GM18502 (cell line): ENCODE results near the gene BCL2L12.

ENCODE experiments used
- ATAC-seq: cut with Tn5 transposase; IDR thresholded peaks from one replicate; pipeline ENCODE4 v1.9.1; 2021; ENCODE audit warnings: mild to moderate bottlenecking; ENCODE audit not compliant: unreplicated experiment, poor library complexity

The BCL2L12 gene

DNA sequence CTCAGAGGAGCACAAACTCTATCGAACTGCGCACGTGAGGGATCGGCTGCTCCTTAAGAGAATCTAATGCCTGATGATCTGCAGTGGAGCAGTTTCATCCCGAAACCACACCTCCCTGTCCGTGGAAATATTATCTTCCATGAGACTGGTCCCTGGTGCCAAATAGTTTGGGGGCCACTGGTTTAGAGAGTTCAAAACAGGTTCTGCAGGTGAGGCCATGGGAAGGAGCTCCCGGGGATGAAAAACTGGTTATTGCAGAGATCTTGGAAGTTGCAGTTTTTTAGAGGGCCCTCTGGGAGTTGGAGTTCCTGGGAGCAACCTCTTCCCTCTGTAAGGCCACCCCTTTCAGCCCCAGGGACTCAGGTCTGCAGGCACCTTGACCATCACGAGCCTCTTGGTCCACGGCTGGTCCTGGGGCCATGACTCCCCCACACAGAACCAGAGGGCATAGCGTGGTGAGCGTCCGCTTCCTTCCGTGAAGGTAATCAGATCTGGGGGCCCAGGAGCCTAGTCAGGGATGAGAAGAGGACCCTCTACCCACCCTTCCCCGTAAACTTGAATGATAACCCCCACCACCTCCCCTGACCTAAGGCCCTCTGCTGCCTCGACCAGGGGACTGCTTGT is 5.3 kb upstream of the BCL2L12 start:
- ATAC-seq: no peak

DNA sequence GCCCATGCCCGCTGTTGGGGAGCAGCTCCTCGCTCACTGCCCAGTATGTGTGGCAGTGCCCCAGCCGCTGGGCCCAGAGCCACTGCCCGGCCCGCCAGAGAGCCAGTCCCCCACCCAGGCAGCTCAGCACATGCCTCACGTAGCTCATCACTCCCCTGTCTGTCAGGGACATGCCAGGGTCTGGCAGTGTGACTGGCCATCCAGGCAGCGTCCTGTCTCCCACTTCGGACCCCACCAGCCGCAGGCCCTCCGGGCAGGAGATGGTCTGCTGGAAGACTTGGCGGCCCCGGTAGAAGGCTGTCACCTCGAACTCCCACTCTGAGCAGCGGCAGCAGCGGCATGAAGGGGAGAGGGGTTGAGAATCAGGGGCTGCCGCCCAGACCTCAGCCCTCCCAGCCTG is 3.7 kb upstream of the BCL2L12 start:
- no peak for ATAC-seq

DNA sequence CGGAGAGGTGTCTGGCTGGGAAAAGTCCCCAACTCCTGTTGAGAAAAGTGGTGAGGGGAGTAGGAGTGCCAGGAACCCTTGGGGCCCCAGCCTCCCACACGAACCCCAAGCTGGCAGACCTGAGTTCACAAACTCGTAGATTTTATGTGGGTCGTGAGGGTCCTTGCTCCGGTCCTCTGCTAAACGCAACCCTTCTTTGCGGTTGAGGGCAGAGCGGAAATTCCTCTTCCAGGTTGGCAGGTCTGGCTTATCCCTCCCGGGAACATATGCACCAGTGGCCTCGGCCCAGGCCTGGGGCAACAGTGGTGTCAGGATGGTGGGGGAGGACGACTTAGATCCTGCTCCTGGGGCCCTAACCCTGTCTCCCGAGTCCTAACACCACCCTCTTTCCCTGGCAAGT is 2.5 kb upstream of the BCL2L12 start:
- ATAC-seq: no peak

DNA sequence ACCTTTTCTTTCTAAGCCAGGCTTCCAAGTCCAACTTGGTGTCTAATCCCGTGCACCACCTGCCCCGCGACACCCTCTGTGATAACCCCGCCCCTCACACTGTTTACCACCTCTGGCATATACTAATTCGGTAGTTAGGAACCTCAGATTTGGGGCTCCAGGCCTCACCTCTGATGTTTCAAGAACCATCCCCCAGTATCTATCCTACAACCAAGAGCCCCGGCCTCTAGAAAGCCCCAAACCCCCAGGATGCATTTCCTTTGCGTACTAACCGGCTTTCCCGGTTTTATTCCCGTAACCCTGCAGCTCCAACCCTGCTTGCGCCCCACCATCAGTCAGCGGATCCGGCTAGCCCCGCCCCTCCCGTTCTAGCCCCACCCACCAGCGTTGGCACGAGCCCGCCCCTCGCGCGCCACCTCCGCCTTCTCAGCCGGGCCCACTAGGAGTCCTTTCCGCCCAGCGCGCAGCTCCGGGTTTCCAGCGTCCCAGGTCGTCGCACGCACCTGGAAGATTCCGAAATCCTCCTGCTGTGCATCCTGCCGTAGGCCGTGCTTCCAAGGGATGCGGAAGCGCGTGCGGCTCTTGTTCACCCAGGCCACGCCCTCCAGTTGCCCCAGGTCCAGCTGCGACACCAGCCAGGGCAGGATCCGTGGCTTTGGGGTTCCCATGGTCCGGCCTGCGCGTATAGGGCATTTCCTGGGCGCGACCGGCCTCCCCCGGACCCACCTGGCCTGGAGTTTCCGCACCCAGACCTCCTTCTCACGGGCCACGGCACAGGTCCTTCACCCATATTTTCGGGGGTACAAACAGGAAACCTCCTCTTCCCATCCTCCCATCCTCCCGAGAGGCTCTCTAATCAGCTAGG is 1.3 kb upstream of the BCL2L12 start:
- peak; percentile 41 for ATAC-seq

DNA sequence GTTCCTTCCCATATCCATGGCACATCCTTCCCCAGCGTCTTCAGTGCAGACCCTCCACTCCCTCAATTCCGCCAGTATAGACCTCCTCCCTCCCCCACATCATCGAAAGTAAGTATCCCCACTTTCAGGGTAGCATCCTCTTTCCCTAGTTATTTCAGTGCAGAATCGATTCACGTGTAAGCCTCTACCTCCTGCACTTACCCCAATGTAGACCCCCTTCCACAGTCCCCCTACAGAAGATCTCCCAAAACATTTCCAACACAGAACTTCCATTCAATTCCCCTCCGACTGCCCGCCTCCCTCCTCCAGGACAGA is 740 bp upstream of the BCL2L12 start:
- no peak for ATAC-seq

DNA sequence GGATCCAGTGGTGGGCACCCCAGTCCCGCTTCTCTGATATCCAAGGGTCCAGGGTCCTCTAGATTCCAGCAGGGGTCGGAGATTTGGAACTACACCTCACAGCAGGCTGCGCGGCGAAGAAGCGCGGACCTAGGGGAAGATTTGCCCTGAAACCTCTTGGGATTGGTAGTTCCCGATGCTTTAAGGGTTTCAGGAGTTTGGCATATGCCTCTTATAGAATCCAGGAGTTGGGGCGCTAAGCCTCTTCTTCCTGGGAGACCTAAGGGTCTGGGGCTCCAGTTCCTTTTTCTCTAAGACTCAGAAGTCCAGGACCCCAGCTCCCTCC is 349 bp downstream of the BCL2L12 start:
- ATAC-seq: no peak

DNA sequence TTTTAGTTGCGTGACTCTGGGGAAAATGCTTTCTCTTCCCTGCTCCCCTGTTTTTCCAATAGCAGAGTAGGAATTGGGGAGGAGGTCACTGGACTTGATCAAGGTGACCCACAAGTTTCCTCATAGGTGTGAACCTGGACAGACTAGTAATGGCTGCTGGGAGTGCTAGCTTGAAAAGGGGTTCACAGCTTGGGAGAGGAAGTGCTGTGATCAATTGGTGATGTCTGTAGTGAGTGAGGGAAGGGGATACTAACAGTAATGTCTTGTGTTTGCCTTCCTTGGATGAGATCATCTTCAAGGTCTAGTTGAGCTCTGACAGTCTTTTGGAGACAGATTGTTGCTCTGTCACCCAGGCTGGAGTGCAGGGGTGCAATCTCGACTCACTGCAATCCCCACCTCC is 1.7 kb downstream of the BCL2L12 start:
- no peak for ATAC-seq

DNA sequence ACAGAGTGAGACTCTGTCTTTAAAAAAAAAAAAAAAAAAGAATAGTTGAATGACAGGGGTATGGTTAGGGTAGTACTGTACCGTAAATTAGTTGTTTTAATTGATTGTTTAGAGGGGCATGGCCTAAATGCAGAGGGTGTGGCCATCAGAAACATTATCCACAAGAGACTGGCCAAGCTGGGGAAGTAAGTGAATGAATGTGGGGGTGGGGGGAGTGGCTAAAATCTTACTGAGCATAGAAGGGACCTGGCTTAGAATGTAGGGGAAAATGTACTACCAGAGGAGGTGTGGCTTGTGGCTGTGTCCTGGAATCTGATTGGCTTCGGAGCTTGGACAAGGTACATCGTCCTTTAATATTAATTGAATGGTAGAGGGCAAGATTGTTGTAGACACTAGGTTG is 3.8 kb downstream of the BCL2L12 start:
- no peak for ATAC-seq

DNA sequence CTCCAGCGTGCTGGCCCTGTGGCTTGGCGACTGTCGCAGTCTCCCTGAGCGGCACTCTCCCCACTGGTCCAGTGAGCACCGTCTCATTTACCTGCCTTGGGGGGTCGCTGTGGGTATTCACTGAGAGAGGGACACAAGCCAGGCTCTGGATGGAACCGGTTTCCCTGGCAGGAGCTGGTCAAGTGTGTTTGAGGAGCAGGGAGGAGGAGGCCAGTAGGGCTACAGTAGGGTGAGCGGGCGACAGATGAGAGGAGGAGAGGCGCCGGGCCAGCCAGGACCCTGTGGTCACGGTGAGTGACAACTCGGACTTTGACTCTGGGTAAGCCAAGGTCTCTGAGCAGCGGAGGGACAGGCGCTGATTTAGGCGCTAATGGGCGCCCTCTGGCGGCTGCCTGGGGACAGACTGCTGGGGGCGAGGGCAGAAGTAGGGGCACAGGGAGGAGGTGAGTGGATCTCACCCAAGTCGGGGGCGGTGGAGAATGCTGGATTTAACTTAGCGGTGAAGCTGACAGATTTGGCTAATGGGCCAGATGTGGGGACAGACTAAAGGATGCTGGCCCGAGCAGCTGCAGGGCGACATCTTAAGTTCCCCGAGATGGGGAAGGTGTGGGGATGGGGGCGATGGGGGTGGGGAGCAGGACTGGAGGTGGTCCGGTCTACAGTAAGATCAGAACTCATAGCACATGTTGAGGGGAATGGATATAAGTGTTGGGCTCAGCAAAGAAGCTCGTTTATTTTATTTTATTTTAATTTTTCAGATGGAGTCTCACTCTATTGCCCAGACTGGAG is 6.6 kb downstream of the BCL2L12 start:
- ATAC-seq: no peak

DNA sequence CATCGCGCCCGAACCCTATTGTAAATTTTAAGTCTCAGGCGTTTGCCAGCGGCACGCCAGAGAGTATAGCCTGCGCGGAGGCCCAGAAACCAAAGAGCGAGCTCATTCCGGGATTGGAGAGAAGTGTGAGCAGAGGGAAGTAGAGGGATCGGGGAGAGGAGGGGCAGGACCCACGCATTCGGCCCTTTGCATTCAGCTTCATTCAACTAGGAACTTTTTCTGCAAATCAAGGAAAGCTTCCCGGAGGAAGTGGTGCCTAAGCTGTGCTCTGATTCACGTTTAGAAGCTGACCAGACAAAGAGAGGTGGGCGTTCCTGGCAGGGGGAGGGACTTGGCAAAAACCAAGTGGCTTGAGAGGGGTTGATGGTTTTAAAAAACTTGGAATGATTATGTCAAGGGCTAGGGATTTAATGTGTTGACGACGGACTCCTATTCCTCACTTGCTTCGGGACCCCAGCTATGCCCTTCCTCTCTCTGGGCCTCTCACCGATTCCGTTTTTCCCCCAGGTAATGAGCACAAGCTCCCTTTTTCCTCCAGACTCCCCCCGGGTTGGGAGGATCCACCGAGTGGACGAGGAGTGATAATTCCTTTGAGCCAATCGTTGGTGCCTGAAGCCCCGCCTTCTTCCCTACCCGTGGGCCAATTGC is 10.5 kb downstream of the BCL2L12 start:
- ATAC-seq: peak; percentile 32

DNA sequence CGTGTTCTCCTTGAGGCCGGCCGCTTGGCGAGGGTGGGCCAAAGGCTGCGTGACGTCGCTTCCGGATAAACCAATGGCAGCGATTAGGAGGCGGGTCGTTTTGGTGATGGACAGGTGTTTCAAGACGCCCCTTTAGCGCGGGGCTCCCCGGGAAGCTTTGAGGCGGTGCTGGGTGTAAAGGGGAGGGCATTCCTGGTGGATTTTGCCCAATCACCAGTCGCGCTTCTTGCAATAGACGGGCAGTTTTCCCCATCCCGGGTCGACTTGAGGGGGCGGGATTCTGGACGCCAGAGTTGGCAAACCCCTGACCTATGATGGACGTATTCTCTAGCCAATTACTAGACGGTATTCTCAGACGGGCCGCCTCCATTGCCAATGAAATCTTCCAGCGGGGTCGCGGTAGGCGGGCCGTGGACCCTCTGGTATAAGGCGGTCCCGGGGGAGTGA is 11.1 kb downstream of the BCL2L12 start:
- ATAC-seq: peak; percentile 66

DNA sequence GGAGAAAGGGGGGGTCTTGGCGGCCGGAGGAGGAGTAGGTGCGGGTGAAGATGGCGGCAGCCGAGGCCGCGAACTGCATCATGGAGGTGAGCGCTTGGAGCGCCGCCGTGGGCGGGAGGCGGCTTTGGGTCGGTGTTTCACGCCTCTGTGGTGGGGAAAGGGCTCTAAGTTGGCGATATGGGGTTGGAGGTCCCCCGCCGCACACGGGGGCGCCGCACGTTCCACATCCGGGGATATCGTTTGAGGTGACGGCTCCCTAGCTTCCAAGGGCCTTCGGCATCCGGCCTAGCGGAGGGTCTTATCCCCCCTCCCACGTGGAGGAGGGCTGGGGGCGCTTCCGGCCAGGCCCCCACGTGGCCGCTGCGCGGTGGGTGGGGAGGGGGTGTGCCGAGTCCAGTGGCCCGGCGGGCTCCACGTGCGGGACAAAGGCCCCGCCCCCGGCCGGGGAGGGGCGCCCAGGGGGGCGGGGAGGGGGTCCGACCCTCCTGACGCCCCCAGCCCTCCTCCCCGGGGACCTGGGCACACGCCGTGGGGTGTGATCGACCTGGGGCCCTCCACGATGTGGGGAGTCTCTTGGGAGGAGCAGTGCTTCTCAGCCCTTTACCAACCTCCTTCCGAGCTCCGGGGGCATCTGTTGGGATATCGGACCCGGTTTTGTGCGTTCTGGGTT is 11.6 kb downstream of the BCL2L12 start, which contains the start of gene PRMT1:
Gene PRMT1, plus strand, starts transcription at position 41 of the 670 bp plus-strand sequence. Its CDS starts 10 bp downstream, at position 51.
- no peak for ATAC-seq

DNA sequence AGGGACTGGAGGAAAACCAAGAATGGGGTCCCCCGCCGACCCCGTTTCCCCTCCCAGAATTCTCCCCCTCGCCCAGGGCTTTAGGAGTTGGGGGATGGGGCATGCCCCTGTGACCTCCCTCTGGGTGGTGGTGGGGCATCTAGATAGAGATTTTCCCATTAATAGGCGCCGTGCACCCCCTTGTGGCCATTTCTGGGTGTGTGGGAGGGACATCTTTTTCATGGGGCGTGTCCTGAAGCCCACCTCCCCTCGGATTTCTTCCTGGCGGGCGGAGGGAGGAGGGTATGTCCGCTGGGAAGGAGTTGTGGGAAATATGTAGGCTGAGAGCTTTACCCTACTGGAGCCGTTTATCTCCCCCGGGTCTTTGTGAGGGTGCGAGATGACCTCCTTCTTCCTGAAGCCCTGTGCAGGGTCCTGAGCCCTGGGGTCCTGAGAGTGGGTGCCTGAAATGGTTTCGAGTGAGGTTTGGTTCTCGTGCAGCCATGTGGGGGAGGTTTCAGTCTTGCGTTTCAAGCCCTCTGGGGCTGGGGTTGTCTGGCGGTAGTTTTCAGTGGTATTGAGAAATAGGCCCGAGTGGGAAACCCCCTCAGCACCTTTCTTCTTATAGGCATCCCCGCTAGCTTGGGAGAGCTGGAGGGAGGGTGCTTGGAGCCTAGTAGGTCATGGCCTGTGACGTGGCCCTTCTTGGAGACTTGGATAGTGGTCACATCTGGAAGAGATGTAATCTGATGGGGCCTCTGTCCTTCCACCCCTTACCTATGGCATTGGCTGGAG is 12.4 kb downstream of the BCL2L12 start:
- ATAC-seq: no peak

DNA sequence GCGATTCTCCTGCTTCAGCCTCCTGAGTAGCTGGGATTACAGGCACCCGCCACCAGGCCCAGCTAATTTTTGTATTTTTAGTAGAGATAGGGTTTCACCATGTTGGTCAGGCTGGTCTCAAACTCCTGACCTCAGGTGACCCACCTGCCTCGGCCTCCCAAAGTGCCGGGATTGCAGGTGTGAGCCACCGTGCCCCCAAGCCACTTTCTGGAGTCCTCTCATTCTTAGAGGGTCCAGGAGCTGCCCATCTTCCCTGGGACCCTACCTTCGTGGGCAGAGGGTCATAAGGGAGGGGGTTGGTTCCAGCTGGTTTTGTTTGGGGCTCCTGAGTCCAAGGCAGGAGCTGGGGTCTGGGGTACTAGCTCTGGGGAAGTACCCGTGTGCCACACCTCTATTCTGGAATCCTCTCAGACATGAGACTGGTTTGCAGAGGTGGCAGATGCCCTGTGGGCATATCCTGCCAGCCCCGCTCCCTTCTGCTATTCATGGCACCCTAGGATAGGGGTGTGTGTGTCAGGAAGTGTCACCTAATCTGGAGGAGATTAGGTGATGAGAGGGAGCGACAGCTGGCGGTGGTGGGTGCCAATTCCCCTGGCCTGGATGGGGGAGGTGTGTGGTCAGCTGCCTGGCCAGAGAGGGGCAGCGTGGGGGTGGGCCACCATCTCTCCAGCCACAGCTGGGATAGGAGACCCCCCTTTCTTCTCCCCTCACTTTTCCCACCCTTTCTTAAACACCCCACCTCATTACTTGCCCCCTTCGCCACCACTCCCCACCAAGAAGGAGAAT is 13.4 kb downstream of the BCL2L12 start:
- ATAC-seq: no peak

DNA sequence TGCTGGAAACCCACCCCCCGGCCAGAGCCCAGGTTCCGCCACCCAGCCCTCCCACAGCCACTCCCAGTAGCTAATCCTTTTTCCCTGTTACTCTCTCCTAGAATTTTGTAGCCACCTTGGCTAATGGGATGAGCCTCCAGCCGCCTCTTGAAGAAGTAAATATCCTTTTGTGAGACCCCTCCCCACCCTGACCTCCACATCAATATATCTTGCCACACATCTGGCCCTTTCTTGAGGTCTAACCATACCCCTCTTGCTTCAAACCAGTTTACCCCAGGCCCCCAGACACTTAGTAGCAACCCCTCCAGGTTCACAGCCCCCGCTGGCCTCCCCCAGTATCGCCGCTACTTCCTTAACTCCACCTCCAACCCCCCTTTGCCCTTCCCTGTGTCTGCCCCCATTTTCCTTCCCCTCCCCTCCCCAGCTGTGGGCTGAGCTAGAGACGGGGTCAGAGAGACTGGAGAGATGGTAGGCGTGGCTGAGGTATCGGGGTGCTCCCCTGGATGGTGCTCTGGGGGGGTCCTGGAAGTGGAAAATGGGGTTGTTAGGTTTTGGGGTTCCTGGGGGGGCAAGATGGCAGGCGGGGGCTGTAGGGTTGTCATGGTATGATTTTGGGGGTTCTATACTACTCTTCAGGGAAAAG is 14.2 kb downstream of the BCL2L12 start:
- ATAC-seq: no peak

DNA sequence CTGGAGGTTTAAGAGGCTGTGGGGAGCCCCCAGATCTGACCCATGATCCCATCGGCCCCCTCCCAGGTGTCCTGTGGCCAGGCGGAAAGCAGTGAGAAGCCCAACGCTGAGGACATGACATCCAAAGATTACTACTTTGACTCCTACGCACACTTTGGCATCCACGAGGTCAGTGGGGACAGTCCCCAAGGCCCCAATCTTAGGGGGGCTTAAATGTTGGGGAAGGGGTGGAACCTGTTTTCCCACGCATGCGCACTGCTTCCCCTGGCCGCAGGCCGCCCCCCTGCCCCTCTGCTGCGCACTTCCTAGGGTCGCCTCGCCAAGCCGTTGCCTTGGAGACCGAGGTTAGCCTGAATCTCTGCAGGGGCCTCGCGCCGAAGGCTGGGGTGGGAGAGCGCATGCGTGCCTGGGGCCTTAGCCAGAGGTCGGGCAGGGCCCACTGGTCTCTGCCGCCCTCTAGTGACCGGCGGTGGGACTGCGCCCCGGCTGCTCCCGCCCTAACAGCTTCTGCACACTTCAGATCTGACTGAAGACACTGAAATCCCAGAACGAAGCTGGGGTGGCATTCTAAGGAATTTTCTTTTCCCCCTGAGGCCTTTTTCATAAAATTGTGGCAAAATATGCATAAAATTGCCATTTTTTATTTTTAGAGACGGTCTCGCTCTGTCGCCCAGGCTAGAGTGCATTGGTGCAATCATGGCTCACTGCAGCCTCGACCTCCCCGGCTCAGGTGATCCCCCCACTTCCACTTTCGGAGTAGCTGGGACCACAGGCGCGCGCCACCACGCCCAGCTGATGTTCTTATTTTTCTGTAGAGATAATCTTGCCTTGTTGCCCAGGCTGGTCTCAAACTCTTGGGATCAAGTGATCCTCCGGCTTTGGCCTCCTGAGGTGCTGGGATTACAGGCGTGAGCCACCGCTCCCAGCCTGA is 15.0 kb downstream of the BCL2L12 start:
- ATAC-seq: no peak

DNA sequence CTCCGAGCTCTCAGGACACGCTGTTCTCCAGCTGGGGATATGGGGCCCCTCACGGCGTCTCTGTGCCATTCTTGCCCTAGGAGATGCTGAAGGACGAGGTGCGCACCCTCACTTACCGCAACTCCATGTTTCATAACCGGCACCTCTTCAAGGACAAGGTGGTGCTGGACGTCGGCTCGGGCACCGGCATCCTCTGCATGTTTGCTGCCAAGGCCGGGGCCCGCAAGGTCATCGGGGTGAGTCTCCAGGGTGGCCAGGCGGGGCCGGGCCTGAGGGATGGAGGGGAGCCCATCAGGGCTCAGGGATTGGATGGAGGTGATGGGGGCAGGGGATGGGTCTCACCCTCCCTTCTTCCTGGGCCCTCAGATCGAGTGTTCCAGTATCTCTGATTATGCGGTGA is 16.1 kb downstream of the BCL2L12 start:
- no peak for ATAC-seq
